CD4-positive, alpha-beta T cell treated with Interleukin-2 at 100 ng/mL for 4 hours (primary cell): ENCODE results near the gene TMEM185A.
A peak's percentile ranks its signal among the peaks of the same experiment; 100 is the strongest.
"Not testable (repeated sequence)": the region's sequence is repeated elsewhere in the genome, so short reads cannot be mapped to it uniquely, and the experiment has no call there.

Source experiments
- DNase-seq: peaks from one replicate; pipeline ENCODE4 v3.0.0-alpha.2; 2020; ENCODE audit warnings: low spot score

Gene TMEM185A

DNA sequence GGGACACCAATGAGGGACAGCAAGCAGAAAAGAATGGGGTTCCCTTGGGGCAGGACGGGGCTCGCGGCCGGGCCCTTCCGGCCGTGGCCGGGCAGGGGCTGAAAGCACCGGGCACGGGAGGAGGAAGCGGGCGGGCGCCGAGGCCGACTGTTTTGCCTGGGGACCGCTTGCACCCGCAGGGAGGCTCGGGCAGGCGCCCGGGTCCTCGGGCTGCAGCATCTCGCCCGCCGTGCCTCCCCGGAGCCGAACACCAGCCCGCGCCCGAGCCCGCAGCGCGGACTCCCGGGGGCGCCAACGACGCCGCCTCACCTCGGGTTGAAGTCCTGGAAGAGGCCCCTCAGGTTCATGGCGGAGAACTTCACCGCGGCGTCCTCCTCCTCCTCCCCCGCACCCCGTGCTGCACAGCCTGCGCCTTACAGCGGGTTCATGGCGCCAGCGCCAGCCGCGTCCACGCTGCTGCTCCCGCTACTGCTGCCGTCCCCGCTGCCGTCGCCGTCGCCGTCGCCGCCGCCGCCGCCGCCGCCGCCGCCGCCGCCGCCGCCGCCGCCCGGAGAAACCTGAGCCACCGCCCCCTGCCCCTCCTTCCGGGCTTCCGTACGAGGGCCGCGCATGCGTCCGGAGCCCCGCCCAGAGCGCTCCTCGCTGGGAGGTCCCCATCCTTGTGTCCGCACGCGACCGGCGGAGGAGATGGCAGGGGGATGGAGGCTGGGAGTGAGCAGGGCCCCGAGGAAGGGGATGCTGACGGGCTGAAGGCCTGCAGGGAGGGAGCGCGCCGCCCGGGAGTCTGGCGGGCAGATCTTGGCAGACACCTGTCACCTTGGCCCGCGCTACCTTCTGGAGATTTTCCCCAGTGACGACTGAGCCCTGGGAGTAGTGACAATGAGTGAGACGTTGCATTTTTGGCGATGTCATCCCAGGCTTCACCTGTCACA is at the start of gene TMEM185A:
TMEM185A (minus strand) TSS at position 559 of the 932 bp plus-strand sequence; CDS start at position 347, 212 bp downstream.
- DNase-seq, result peak; percentile 75

DNA sequence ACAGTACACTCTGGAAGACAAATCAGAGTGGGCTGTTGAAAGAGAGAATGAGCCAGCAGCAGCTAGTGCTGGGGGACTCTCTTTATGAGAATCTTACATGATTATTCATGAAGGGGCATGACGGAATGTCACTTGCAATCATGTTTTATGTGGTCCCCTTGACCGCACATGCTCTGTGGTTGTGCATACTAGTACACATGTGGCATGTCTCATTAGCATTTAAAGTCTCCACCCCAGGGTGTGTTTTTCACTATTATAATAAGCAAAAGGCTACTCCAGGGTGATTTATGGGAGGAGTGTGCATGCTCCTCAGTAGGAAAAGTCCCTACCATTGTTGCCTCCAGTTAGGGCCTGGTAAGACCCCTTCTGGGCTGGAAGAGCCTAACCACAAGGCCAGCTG is 49.6 kb upstream of the TMEM185A start:
- DNase-seq, result no peak

DNA sequence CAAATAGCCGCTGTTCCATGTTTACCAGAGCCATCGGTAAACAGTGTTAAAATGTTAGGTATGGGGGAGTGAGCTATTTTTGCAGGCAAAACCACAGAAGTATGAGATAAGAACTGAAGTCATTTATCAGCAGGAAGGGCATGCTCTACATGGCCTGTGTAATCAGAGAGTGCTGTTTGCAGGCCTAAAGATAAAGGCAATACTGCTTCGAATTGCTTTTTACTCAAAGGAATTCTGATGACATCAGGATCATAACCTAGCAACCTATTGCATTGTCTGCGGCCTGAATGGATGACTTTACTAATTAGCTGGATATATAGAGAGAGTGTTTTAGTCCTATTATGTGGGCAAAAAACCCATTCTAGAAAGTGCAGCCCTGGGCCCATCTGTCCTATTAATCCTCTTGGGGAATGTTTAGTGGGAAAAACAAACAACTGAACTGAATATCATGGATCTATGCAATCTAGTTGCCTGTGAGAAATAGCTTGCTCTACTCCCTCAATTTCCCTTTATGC is 47.6 kb upstream of the TMEM185A start:
- DNase-seq, result not testable (repeated sequence)

DNA sequence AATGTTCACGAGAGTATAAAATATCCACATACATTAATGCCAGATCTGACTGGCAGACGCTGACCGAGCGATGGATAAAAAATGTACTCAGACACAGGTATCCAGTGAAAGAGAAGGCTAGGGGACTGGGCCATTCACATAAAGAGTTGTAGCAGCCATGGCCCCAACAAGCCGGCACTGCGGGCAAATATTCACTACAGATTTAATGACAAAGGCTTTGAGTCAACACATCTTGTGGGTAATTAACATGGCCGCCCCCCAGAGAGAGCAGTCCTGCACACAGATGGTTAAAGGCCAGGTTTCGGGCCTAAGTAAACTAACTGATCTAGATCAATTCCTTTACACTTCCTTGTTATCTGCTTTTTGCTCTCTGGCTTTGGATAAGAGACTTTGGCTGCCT is 44.0 kb upstream of the TMEM185A start:
- not testable (repeated sequence) for DNase-seq

DNA sequence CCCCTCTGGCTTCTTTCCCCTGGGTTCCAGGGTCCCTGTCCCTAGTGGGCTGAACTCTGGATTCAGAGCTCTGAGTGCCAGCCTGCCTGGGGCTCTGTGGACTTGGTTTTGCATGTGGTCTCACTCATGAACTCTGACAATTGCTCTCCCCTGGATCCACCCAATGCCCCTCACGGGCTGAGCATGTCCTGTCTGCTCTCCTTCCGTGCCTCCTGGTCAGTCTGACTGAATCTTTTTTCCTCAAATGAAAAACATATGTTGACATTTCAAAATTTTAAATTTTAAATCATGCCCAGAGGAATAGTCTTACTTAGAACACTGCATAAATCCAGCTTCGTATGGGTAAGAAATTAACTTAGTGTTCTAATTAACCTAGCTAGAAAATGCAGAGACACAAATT is 43.5 kb upstream of the TMEM185A start:
- DNase-seq, result not testable (repeated sequence)

DNA sequence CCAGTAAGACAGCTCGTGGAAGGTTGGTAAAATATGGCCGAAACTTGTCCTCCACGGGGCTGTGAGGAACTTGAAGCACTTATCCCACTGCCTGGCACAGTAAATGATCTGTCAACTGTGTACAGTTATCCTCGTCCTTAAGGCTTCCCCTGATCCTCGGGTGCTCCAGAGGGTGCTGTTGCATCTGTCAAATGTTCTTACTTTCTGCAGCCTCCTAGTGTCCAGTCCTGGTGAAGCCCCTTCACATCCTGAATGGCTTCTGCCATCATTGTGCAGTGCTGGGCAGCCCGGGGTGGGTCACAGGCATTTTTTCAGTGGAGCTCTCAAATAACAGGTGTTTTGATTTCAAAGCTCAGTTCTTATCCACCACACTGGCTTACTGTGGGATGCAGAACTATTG is 29.0 kb upstream of the TMEM185A start:
- DNase-seq, result not testable (repeated sequence)

DNA sequence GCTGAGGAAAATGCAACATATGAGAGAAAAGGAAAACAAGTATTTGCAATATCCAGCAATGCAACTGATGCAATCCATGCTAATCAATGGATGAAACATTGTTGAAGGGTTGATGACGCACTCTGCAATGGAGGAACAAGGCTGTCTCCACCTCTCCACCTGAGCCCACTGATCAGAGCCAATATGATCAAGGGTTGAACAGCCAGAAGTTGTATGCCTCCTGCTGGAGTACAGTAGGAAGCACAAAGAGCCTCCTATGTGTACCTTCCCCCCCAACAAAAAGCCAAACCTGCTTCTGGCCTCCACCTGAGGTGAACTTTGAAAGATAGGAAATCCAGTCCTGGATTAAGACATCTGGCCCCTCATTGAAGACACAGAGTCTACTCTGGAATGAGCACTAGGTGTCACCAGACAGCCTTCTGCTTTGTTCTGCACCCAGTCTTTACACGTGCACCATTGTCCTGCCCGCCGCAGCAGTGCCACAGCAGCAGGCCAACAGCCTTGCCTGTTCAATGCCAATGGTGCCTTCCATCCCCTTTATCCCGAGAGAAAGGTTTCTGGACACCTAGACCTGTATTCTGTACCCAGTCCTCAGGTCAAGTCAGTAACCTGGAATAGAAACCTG is 24.8 kb upstream of the TMEM185A start:
- DNase-seq, result not testable (repeated sequence)

DNA sequence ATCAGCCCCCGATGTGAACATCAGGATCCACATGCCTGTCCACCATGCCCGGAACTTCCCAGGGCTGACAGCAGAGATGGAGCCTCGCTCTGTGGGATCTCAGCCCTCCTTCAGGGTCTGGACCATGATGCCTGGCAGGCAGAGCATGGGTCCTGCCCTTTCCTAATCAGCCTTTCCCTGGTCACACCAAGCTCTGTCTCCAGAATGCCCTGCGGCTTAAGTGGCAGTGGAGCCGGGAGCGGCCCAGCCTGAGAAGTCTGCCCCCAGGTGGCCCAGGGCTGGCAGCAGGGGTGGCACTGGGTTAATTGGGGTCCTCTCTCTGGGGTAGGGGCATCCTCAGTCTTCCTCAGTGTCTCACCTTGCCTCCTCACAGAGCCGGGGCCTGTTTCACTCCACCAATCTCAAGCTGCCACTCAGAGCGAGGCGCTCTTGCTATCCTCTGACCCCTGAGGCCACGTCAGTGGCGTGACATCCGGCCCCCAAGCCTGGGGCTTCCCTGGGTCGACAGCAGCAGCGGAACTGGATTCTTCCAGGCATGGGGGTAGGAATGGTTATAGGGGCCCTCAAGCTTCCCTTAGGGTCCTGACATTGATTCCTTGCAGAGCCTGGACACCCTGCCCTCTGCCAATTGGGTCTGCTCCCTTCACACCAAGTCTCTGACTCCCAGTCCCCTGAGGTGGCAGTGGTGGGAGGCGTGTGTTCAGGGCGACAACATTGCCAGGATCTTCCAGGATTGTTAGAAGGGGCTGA is 20.8 kb upstream of the TMEM185A start:
- DNase-seq, result no peak

DNA sequence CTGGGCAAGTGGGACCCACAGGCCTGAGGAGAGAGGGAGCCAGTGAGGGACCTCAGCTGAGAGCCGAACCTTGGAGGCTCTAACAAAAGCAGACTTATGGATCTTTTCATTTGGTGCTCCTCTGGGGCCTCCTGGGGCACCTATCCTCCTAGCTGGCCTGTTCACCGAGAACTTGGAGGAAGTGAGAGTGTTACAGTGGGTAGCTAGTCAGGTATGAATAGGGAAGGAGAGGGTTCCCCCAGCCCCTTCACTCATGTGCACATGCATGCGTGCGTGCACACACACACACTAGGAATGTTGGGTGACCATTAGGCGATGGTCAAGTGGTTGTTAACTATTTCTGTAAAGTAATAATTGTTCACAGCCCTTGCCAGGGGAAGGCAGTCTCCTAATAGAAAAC is 18.6 kb upstream of the TMEM185A start:
- no peak for DNase-seq

DNA sequence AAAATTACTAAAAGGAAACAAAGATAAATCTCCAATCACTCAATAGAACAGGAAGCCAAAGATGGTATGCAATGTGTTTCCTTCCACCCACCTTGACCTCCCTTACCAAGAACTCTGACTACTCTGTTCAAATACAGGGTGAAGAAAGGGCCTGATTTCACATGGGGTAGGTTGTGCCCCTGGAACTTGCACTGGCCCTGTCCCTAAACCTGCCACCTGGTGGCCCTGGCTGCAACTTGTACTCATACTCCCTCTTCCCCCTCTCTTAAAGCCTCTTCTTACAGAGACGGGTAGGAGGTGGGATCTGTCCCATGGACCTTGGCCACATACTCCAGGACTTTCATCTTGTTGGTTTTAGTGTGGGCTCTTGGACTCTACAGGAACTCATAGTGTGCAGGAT is 17.3 kb upstream of the TMEM185A start:
- DNase-seq, result no peak

DNA sequence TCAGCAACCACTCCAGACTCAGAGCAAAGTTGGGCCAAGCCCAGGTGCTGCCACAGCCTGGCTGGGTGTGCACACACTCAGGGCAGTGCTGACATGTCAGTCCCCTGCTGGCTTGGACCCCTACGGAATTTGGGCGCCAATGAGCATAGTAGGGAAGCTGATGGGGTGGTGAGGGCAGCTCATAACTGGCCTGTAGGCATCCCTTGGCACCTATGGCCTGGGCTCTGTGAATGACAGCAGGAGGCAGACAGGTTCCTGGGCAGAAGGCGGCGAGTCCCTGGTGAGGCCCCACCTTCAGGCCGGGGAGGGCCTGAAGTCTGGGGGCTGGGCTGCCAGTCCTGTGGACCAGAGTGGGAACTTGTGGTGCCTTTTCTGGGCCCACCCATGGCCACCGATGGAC is 15.9 kb upstream of the TMEM185A start:
- no peak for DNase-seq

DNA sequence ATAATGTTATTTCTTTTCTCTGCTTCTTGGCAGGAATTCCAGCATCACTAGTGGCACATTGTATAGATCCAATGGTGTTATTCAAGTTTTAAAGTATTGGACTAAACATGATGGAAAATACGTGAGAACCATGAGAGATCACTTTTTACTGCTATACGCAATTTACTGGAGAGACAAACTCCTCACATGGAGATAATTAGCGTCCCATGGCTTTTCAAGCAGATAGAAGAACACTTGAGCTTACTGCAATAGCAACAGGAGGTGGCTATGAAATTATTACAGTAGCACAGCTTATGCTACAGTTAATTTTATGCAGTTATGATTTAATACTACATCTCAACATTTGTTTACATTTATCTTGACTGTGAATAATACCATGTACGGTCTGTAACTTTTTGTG is 11.9 kb upstream of the TMEM185A start:
- DNase-seq, result no peak

DNA sequence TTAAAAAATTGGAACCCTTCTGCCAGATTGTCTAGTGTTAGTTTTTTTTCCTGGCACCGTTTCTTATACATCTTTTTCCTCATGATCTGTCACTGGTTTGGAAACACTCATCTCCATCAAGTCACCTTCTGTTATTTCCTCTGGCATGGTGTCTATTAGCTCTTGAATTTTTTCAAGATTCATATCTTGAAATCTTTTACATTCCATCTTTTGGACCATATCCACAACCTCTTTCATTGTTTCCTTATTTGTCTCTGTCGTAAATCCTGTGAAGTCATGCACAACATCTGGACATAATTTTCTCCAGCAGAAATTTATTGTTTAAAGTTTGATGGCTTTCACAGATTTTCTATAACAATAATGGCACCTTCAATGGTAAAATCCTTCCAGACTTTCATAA is 10.2 kb upstream of the TMEM185A start:
- DNase-seq, result no peak

DNA sequence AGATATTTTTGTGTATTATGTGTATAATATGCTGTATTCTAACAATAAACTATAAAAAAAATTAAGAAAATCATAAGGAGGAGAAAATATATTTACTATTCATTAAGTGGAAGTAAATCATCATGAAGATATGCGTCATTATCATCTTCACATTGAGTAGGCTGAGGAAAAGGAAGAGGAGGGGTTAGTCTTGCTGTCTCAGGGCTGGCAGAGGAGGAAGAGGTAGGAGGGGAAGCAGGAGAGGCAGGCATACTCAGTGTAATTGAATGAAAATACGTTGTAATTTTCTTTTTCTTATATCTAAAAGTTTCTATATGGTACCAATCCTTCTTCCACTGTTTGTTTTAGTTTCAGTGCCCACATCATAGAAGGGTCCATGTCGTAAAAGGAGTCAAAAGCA is 9.8 kb upstream of the TMEM185A start:
- DNase-seq, result no peak

DNA sequence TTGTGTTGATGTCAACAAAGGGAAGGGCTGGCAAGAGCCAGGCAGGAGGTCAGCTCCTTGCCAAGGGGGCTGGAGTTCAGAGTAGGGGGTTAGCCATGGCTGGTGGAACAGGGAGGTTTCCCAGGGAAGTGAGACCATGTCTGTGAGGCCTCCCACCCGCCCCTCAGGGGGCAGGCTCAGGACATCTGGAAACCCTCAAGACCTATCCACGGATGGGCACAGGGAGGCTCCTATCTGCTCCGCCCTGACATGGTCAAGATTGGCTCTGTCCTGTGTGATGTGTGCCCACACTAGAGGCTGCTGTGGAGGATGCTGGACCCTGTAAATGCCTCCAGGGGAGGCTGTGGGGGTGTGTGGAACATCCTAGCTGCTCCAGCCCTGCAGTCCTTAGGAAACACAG is 8.0 kb upstream of the TMEM185A start:
- no peak for DNase-seq

DNA sequence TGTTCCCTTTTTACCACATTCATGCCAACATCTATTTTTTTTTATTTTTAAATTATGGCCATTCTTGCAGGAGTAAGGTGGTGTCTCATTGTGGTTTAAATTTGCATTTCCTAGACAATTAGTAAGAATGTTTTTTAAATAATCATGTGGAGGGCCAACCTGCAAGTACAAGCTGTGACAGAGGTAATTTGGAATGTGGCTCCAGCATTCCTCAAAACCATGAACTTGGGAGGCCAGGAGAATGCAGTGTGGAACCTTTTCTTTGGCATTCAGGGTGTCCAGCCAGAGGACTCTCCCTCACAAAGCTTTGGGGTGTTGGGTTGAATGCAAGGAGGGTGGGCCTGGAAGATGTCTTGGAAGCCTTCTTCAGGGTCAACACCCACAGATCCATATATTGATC is 7.3 kb upstream of the TMEM185A start:
- DNase-seq, result no peak

DNA sequence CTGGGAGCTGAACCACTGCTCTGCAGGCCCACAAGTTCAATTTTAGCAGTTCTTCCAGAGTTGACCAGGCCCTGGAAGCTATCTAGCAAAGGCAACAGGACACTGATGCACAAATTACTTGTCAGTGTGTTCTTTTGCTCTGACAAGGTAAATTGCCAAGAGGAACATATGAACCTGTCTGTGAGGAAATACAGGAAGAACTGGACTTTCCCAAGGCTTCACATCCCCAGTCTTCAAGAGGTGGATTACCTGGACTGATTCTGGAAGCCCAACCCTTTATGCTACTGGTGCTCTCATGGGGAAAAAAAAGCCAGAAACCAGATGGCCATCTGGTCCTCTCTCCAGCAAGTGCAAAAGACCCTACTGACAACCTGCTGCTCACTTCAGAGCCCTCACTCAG is 1.9 kb upstream of the TMEM185A start:
- no peak for DNase-seq

DNA sequence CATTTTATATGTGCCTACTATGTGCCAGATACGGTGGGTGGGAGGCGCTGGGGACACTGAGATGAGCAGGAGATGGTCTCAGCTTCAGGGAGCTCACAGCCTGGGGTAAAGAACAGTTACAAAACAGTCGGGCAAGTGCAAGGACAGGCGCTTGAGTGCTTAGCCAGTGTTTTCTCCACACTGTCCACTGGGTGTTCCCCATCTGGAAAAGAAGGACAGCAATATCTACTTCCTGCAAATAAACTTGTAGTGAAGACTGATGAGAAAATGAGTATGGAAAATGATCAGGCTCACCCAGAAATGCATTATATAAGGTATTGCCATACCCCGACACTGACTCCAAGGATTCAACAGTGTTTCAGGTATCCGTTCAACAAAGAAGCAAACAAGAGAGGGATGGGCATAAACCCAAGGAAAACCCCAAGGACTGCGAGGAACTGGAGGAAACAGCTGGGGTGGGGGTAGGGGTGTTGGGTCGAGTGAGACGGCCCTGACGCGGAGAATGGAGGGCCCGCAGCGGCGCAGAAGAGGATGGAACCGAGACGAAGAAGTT is 835 bp downstream of the TMEM185A start:
- no peak for DNase-seq

DNA sequence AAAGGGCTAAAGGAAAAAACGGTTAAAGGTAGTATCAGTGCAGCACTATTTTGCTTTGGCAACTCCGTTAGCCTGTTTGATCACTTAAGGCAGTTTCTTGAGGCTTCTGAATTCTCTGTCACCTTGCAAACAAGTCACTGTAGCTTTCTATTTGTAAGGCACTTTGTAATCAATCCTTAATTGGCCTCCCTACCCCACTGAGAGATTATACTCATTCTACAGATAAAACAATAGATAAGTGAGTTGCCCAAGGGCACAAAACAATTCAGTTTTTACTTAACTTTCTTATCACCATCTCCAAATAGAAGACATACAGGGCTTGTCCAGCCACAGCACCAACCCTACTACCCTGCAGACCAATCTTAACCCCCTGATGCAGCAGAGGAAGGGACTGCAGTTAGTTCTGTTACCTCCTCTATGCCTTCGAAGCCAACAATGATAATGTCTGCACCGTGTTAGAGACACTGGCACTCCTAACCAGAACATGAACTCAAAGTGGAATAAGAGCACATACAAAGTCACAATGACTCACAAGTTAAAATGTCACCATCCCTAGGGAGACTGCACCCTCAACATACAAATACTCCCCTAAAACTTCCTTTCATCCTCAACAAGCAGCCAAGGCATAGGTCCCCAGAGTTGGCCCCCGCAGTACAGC is 1.7 kb downstream of the TMEM185A start:
- no peak for DNase-seq

DNA sequence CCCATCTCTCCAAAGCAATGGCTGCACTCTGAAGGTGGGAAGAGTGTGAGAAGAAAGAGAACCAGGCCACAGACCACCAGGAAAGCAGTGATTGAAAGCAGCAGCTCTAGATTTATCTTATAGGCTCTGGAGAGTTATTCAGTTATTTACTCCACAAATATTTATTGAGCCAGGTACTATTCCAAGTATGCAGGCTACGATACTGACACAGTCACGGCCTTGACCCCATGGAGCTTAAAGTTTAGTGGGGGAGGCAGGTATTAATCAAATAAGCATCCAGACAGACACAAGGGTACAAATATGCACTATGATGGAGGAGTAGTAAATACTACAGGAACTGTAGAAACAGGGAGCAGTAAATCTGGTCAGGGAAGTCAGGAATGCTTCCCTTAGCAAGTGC is 2.8 kb downstream of the TMEM185A start:
- no peak for DNase-seq

DNA sequence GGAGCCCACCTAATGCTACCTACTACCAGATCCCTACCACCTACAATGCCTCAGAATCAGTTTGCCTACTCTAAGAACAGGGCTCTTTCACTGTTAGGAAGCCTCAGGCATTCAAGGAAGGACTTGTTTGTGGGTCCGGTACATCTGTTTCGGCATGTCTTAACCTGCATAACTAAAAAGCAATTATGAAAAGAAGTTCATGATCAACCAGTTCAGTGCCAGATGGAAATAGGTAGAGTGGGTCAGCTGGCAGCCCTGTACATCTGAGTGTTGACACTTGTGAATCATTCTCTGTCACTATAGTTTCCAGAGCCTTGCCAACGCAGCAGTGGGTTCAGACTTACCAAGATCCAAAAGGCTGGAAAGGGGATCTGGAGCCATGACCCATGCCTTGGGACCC is 3.3 kb downstream of the TMEM185A start:
- no peak for DNase-seq

DNA sequence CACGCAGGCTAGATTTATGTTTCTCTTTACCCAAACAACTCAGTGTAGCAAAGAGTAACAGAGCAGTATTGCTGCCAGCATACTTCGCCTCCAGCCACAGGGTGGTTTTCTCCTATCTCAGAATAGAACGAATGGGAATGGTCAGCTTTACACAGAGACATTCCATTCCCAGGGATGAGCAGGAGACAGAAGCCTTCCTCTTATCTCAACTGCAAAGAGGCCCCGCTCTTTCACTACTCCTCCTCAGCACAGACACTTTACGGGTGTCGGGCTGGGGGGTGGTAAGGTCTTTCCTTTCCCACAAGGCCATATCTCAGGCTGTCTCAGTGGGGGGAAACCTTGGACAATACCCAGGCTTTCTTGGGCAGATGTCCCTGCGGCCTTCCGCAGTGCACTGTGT is 4.8 kb downstream of the TMEM185A start:
- DNase-seq, result not testable (repeated sequence)
